HG02571 (cell line): ENCODE results near the gene SCG5.

ENCODE experiments used
- ATAC-seq: cut with Tn5 transposase; IDR thresholded peaks from one replicate; pipeline ENCODE4 v1.9.1; 2021; ENCODE audit warnings: mild to moderate bottlenecking, moderate library complexity; ENCODE audit not compliant: unreplicated experiment

Gene SCG5

GRCh38 chr15:32657941-32658340, 16.4 kb downstream of the SCG5 start:
- no peak for ATAC-seq

- ATAC-seq, result no peak
These were observed 18.0 kb downstream of the SCG5 start for GRCh38 chr15:32659340-32660155.

GRCh38 chr15:32663671-32664070, 22.2 kb downstream of the SCG5 start:
- ATAC-seq, result no peak

- ATAC-seq, result no peak
These were observed 23.3 kb downstream of the SCG5 start for GRCh38 chr15:32664796-32665195.

GRCh38 chr15:32667321-32667720, 25.8 kb downstream of the SCG5 start:
- no peak for ATAC-seq

- ATAC-seq, result no peak
These were observed 27.4 kb downstream of the SCG5 start for GRCh38 chr15:32668942-32669341.

- ATAC-seq, result no peak
These were observed 28.5 kb downstream of the SCG5 start for GRCh38 chr15:32669896-32670611.

- no peak for ATAC-seq
These were observed 29.1 kb downstream of the SCG5 start for GRCh38 chr15:32670623-32671022.

GRCh38 chr15:32671339-32672325, 30.1 kb downstream of the SCG5 start:
- no peak for ATAC-seq

- no peak for ATAC-seq
These were observed 33.2 kb downstream of the SCG5 start for GRCh38 chr15:32674681-32675080.

GRCh38 chr15:32675466-32675865, 34.0 kb downstream of the SCG5 start:
- ATAC-seq, result no peak

GRCh38 chr15:32676169-32676568, 34.7 kb downstream of the SCG5 start:
- ATAC-seq, result no peak

- no peak for ATAC-seq
These were observed 35.8 kb downstream of the SCG5 start for GRCh38 chr15:32677238-32677750.

- no peak for ATAC-seq
These were observed 37.8 kb downstream of the SCG5 start for GRCh38 chr15:32679298-32679690.

- ATAC-seq, result no peak
These were observed 41.1 kb downstream of the SCG5 start for GRCh38 chr15:32682569-32682968.

GRCh38 chr15:32682977-32683630, 41.6 kb downstream of the SCG5 start:
- ATAC-seq, result no peak

- ATAC-seq, result no peak
These were observed 42.5 kb downstream of the SCG5 start for GRCh38 chr15:32683906-32684584.

- no peak for ATAC-seq
These were observed 44.1 kb downstream of the SCG5 start for GRCh38 chr15:32685576-32685975.

- ATAC-seq, result no peak
These were observed 46.0 kb downstream of the SCG5 start for GRCh38 chr15:32687556-32687955.

- no peak for ATAC-seq
These were observed 46.7 kb downstream of the SCG5 start for GRCh38 chr15:32688151-32688639.
